Epithelial cell of proximal tubule (primary cell): ENCODE data around the gene VPS41. TPM values are rescaled to one million over a fixed set of nuclear protein-coding genes. Genes with fewer than 3 reads are reported as not detected.
A peak's percentile ranks its signal among the peaks of the same experiment; 100 is the strongest.

Experiments used
- DNase-seq: peaks from one replicate; pipeline ENCODE4 v3.0.0-alpha.2; 2011; ENCODE audit warnings: low read depth
- H3K4me3 ChIP-seq: 2 replicates; pipeline ENCODE4 v1.5.1; 2011; ENCODE audit warnings: low read depth, mild to moderate bottlenecking, low read length
- CTCF ChIP-seq: conservative IDR thresholded peaks from 2 replicates; pipeline ENCODE4 v1.5.1; 2012; ENCODE audit warnings: low read depth, mild to moderate bottlenecking, low read length
- total RNA-seq: library from RNA; depleted of rRNA; stranded (reverse); fragments of >200 nt; gene quantifications from 2 replicates; pipeline ENCODE4 v1.2.3, GENCODE V29; 2015

Gene VPS41
- total RNA-seq, 1 donor from 2014 or later: 22.7 TPM

- no peak for DNase-seq
- TF ChIP-seq CTCF: no peak
- H3K4me3 ChIP-seq: no peak overlapping the region
Measured at GRCh38 chr7:38844952-38845563, 63.9 kb downstream of the VPS41 start.

- DNase-seq: no peak
- H3K4me3 ChIP-seq: no peak overlapping the region
- no peak for TF ChIP-seq CTCF
Measured at GRCh38 chr7:38842746-38843145, 66.2 kb downstream of the VPS41 start.

GRCh38 chr7:38840736-38841460 lies 68.1 kb downstream of the VPS41 start:
- no peak overlapping the region for H3K4me3 ChIP-seq
- DNase-seq: peak; percentile 71
- no peak for TF ChIP-seq CTCF

- no peak for TF ChIP-seq CTCF
- H3K4me3 ChIP-seq: no peak overlapping the region
- no peak for DNase-seq
Measured at GRCh38 chr7:38839851-38840250, 69.1 kb downstream of the VPS41 start.

GRCh38 chr7:38838725-38839385 lies 70.1 kb downstream of the VPS41 start:
- TF ChIP-seq CTCF: no peak
- no peak overlapping the region for H3K4me3 ChIP-seq
- no peak for DNase-seq

- DNase-seq: no peak
- TF ChIP-seq CTCF: no peak
Measured at GRCh38 chr7:38834357-38834756, 74.6 kb downstream of the VPS41 start.

GRCh38 chr7:38833329-38833728 lies 75.7 kb downstream of the VPS41 start:
- TF ChIP-seq CTCF: no peak

More at GRCh38 chr7:38834357-38834756, 74.6 kb downstream of the VPS41 start:
- no peak overlapping the region for H3K4me3 ChIP-seq

More at GRCh38 chr7:38833329-38833728, 75.7 kb downstream of the VPS41 start:
- no peak overlapping the region for H3K4me3 ChIP-seq
- DNase-seq: no peak
